ENCODE measurements around the gene CP. TPM values are rescaled to one million over a fixed set of nuclear protein-coding genes. Genes with fewer than 3 reads are reported as not detected.

The CP gene
- total RNA-seq, 1 experiment from 2014 or later, result 1.5 TPM

DNA sequence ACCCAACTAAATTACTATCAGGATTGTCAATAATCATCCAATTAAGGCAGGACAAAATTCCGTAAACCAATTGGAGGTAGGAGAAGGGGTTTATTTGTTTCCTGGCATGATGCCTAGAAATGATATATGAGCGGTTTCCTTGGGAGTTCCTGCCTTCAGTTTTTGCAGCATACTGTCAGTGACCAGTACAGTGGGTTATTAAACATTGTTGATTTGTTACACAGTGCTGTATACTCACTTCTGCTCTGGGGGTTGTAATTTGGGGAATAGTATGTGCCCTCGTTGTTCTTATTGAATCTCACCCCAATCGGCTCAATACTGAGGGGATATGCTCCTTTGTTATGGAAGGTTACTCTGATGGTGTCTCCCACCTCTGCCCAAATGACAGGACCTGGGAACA lies 22.2 kb downstream of the CP start:
- TF ChIP-seq TEAD1 (CRISPR knock-in tag; IDR thresholded peaks at IDR 0.05), result no peak
- TF ChIP-seq, protein P1, sequence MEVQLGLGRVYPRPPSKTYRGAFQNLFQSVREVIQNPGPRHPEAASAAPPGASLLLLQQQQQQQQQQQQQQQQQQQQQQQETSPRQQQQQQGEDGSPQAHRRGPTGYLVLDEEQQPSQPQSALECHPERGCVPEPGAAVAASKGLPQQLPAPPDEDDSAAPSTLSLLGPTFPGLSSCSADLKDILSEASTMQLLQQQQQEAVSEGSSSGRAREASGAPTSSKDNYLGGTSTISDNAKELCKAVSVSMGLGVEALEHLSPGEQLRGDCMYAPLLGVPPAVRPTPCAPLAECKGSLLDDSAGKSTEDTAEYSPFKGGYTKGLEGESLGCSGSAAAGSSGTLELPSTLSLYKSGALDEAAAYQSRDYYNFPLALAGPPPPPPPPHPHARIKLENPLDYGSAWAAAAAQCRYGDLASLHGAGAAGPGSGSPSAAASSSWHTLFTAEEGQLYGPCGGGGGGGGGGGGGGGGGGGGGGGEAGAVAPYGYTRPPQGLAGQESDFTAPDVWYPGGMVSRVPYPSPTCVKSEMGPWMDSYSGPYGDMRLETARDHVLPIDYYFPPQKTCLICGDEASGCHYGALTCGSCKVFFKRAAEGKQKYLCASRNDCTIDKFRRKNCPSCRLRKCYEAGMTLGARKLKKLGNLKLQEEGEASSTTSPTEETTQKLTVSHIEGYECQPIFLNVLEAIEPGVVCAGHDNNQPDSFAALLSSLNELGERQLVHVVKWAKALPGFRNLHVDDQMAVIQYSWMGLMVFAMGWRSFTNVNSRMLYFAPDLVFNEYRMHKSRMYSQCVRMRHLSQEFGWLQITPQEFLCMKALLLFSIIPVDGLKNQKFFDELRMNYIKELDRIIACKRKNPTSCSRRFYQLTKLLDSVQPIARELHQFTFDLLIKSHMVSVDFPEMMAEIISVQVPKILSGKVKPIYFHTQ (CRISPR knock-in tag; IDR thresholded peaks at IDR 0.05), result 0 out of 2 replicates have a peak, but pooled peaks have one; percentile 25
- Mint-ChIP-seq H3K4me1 (peaks cover 69% of the 10 kb centered on the region), H3K27ac (peak overlapping the region; percentile 95), H3K36me3 (peaks cover 3% of the 10 kb centered on the region; the same call in 1 of the 2 replicates), H3K27me3 (ENCODE audit: low read depth) (no peaks in the 10 kb centered on the region), H3K9me3 (peaks cover 1% of the 10 kb centered on the region), H3K4me3 (no peak overlapping the region)
- ChIA-PET CTCF (no interaction called here), POLR2A (no interaction called here)
- DNase-seq (ENCODE audit: low spot score) (no peak), ATAC-seq (no peak)

DNA sequence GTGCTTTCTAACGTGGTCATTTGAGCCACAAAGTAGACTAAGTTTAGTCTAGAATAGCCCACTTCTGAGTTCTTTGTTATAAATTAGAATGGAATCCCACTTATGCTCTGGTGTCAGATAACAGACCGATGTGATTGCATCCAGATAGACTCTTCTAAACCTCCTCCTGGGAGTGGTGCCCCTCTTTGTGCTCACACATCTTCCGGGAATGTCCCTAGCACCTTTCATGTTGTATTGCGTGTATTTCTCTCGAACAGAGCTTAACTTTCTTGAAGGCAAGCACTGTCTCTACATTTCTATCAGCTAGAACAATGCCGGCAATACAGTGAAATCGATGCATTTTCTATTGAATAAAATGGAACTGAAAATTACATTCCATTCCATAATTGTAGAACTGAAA lies 23.0 kb downstream of the CP start:
- ATAC-seq, result peak; percentile 93
- DNase-seq (ENCODE audit: low spot score), result peak; percentile 40
- TF ChIP-seq ZNF232 (CRISPR knock-in tag; IDR thresholded peaks at IDR 0.05) (no peak), TEAD1 (CRISPR knock-in tag; IDR thresholded peaks at IDR 0.05) (peak; percentile 45; the same call in 1 of the 2 replicates)
- CTCF ChIA-PET, result no interaction called here
- Mint-ChIP-seq H3K4me3 (peak overlapping the region; percentile 59), H3K27me3 (ENCODE audit: low read depth) (no peaks in the 10 kb centered on the region), H3K27ac (peak overlapping the region; percentile 99), H3K9me3 (no peaks in the 10 kb centered on the region), H3K4me1 (peaks cover 68% of the 10 kb centered on the region), H3K36me3 (peaks cover 3% of the 10 kb centered on the region; the same call in 1 of the 2 replicates)
- POLR2A ChIA-PET, result no interaction called here

DNA sequence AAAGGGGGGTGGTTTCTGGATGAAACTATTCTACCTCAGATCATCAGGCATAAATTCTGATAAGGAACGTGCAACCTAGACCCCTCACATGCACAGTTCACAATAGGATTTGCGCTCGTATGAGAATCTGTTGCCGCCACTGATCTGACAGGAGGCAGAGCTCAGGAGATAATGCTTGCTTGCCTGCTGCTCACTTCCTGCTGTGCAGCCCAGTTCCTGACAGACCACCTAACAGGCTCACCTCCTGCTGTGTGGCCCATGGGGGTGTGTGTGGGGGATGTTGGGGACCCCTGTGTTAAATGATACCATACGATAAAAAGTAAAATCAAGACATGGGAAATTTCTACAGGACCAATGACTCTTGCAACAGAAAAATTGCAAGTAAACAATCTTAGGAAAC lies 24.0 kb downstream of the CP start:
- Mint-ChIP-seq H3K27ac (peak overlapping the region; percentile 99), H3K4me3 (peak overlapping the region; percentile 59), H3K36me3 (peaks cover 3% of the 10 kb centered on the region; the same call in 1 of the 2 replicates), H3K27me3 (ENCODE audit: low read depth) (no peaks in the 10 kb centered on the region), H3K9me3 (no peaks in the 10 kb centered on the region), H3K4me1 (peaks cover 73% of the 10 kb centered on the region)
- peak; percentile 54 for DNase-seq (ENCODE audit: low spot score)
- ChIA-PET POLR2A (interaction anchor here (0.9 kb wide), 1 partner anchor 67 kb away, joined by 3 read pairs; no protein-coding TSS in a partner anchor), CTCF (interaction anchor here (1.0 kb wide), 1 partner anchor 242 kb away, joined by 4 read pairs; no protein-coding TSS in a partner anchor)
- ATAC-seq, result no peak
- TF ChIP-seq ETV6 (CRISPR knock-in tag; IDR thresholded peaks at IDR 0.05) (peak; percentile 80; the same call in 1 of the 2 replicates), CDX4 (CRISPR knock-in tag; IDR thresholded peaks at IDR 0.05; ENCODE audit: borderline replicate concordance) (no peak), ZNF423 (CRISPR knock-in tag; IDR thresholded peaks at IDR 0.05) (peak; percentile 100), ERG (CRISPR knock-in tag; IDR thresholded peaks at IDR 0.05) (peak; percentile 38; the same call in 1 of the 2 replicates), EMX1 (CRISPR knock-in tag; IDR thresholded peaks at IDR 0.05) (0 out of 2 replicates have a peak, but pooled peaks have one; percentile 70), SMAD3 (CRISPR knock-in tag; IDR thresholded peaks at IDR 0.05; ENCODE audit: borderline replicate concordance) (peak; percentile 57; the same call in 1 of the 2 replicates), TP53 (CRISPR knock-in tag; IDR thresholded peaks at IDR 0.05) (no peak), ZNF281 (CRISPR knock-in tag; IDR thresholded peaks at IDR 0.05) (no peak), E2F4 (CRISPR knock-in tag; IDR thresholded peaks at IDR 0.05; ENCODE audit: borderline replicate concordance, low read depth) (no peak), TEAD1 (CRISPR knock-in tag; IDR thresholded peaks at IDR 0.05) (peak; percentile 90; the same call in 1 of the 2 replicates), ZBTB43 (CRISPR knock-in tag; IDR thresholded peaks at IDR 0.05) (peak; percentile 55; the same call in 1 of the 2 replicates), FOXK1 (CRISPR knock-in tag; IDR thresholded peaks at IDR 0.05) (peak; percentile 34; the same call in 1 of the 2 replicates)
- TF ChIP-seq, protein P2, sequence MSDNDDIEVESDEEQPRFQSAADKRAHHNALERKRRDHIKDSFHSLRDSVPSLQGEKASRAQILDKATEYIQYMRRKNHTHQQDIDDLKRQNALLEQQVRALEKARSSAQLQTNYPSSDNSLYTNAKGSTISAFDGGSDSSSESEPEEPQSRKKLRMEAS (CRISPR knock-in tag; IDR thresholded peaks at IDR 0.05), result no peak
- TF ChIP-seq, protein P3, sequence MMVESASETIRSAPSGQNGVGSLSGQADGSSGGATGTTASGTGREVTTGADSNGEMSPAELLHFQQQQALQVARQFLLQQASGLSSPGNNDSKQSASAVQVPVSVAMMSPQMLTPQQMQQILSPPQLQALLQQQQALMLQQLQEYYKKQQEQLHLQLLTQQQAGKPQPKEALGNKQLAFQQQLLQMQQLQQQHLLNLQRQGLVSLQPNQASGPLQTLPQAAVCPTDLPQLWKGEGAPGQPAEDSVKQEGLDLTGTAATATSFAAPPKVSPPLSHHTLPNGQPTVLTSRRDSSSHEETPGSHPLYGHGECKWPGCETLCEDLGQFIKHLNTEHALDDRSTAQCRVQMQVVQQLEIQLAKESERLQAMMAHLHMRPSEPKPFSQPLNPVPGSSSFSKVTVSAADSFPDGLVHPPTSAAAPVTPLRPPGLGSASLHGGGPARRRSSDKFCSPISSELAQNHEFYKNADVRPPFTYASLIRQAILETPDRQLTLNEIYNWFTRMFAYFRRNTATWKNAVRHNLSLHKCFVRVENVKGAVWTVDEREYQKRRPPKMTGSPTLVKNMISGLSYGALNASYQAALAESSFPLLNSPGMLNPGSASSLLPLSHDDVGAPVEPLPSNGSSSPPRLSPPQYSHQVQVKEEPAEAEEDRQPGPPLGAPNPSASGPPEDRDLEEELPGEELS (CRISPR knock-in tag; IDR thresholded peaks at IDR 0.05), result peak; percentile 93; the same call in 1 of the 2 replicates

All from WTC11 (cell line).